A673 (cell line): ENCODE data around the gene RFXANK.

Experiments
- EZH2 ChIP-seq: fragments of 200-600 bp; sonication (generic); IDR thresholded peaks from 2 replicates; pipeline ENCODE4 v1.6.1; 2017; ENCODE audit warnings: borderline replicate concordance, low read depth, mild to moderate bottlenecking, mixed read lengths, antibody characterized with exemption, low read length; ENCODE audit not compliant: poor library complexity, severe bottlenecking
- TF ChIP-seq, protein P1 (sequence below): fragments of 300-800, 200-600 bp; sonication (generic); conservative IDR thresholded peaks from 2 replicates; pipeline ENCODE4 v1.5.1; 2017; ENCODE audit warnings: low read depth, mild to moderate bottlenecking, antibody characterized with exemption, low read length, moderate library complexity, mixed read lengths

GRCh38 chr19:19165396-19165795 lies 26.7 kb upstream of the RFXANK start:
- TF ChIP-seq EZH2 = no peak
- TF ChIP-seq, protein P1, sequence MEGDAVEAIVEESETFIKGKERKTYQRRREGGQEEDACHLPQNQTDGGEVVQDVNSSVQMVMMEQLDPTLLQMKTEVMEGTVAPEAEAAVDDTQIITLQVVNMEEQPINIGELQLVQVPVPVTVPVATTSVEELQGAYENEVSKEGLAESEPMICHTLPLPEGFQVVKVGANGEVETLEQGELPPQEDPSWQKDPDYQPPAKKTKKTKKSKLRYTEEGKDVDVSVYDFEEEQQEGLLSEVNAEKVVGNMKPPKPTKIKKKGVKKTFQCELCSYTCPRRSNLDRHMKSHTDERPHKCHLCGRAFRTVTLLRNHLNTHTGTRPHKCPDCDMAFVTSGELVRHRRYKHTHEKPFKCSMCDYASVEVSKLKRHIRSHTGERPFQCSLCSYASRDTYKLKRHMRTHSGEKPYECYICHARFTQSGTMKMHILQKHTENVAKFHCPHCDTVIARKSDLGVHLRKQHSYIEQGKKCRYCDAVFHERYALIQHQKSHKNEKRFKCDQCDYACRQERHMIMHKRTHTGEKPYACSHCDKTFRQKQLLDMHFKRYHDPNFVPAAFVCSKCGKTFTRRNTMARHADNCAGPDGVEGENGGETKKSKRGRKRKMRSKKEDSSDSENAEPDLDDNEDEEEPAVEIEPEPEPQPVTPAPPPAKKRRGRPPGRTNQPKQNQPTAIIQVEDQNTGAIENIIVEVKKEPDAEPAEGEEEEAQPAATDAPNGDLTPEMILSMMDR = no peak
